Esophagus muscularis mucosa (tissue), 4 donors: ENCODE measurements around the gene DNAH2.

Experiments used
- EP300 ChIP-seq: sonication (generic); formaldehyde crosslinking; IDR thresholded peaks from one replicate; pipeline ENCODE4 v1.6.1; 2017; ENCODE audit warnings: antibody characterized with exemption
- POLR2A ChIP-seq: fragments of 450-650 bp; IDR thresholded peaks from one replicate; pipeline ENCODE4 v1.6.1; 2017; ENCODE audit warnings: antibody characterized with exemption, moderate library complexity, mild to moderate bottlenecking, low read depth
- POLR2AphosphoS5 ChIP-seq, 2 donors: sonication (generic); formaldehyde crosslinking; IDR thresholded peaks; one replicate each; pipeline ENCODE4 v1.6.1; 2017; ENCODE audit warnings: antibody characterized with exemption in 2 of 2
- TF ChIP-seq, protein P1 (sequence below), 3 experiments: fragments of 200-600 bp in 2 of 3; fragments of 450-650 bp in 1 of 3; sonication (generic) in 2 of 3; IDR thresholded peaks; one replicate each; pipeline ENCODE4 v1.5.1; 2017 to 2019; ENCODE audit warnings: antibody characterized with exemption in 3 of 3, mild to moderate bottlenecking in 2 of 3, moderate library complexity in 1 of 3

DNA sequence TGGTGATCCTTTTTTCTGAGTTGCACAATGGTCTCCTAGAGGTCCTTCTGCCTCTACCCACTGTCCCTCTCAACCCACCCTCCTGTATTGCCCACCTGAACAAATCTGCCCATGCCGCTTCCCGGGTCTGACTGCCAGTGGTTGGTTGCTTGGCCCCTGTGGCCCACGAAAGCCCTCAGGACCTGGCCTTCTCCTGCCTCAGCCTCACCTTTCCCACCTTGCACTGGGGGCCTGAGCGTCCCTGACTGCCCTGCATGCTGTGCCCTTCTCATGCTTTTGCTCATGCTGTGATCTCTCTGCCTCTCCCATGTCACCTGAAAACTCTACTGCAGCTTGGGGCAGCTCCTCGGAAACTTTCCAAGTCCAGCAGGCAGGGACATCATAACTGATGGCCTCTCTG lies 102.7 kb downstream of the DNAH2 start:
- TF ChIP-seq, protein P1, sequence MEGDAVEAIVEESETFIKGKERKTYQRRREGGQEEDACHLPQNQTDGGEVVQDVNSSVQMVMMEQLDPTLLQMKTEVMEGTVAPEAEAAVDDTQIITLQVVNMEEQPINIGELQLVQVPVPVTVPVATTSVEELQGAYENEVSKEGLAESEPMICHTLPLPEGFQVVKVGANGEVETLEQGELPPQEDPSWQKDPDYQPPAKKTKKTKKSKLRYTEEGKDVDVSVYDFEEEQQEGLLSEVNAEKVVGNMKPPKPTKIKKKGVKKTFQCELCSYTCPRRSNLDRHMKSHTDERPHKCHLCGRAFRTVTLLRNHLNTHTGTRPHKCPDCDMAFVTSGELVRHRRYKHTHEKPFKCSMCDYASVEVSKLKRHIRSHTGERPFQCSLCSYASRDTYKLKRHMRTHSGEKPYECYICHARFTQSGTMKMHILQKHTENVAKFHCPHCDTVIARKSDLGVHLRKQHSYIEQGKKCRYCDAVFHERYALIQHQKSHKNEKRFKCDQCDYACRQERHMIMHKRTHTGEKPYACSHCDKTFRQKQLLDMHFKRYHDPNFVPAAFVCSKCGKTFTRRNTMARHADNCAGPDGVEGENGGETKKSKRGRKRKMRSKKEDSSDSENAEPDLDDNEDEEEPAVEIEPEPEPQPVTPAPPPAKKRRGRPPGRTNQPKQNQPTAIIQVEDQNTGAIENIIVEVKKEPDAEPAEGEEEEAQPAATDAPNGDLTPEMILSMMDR (IDR thresholded peaks at IDR 0.05) = no peak
- TF ChIP-seq EP300 (no peak), POLR2A (no peak), POLR2AphosphoS5 (IDR thresholded peaks at IDR 0.05) (no peak)
